Pons (tissue), 1 donor: ENCODE results near the gene PGGT1B.
"Not testable (repeated sequence)": the region's sequence is repeated elsewhere in the genome, so short reads cannot be mapped to it uniquely, and the experiment has no call there.

ENCODE experiments used
- DNase-seq: peaks from one replicate; pipeline ENCODE4 v3.0.0-alpha.2; 2016; ENCODE audit warnings: low spot score

Gene PGGT1B

GRCh38 chr5:115257981-115258380, 4.7 kb downstream of the PGGT1B start:
- DNase-seq: no peak

GRCh38 chr5:115249379-115249778, 13.3 kb downstream of the PGGT1B start:
- DNase-seq: not testable (repeated sequence)

- peak; percentile 72 for DNase-seq
These were observed 16.2 kb downstream of the PGGT1B start for GRCh38 chr5:115246361-115246991.

GRCh38 chr5:115243412-115243811, 19.3 kb downstream of the PGGT1B start:
- DNase-seq: no peak

GRCh38 chr5:115241881-115242642, 20.6 kb downstream of the PGGT1B start:
- no peak for DNase-seq

GRCh38 chr5:115237066-115237465, 25.6 kb downstream of the PGGT1B start:
- DNase-seq: no peak

GRCh38 chr5:115236599-115236998, 26.1 kb downstream of the PGGT1B start:
- DNase-seq: no peak

- DNase-seq: no peak
These were observed 31.1 kb downstream of the PGGT1B start for GRCh38 chr5:115231598-115231997.

- DNase-seq: no peak
These were observed 33.1 kb downstream of the PGGT1B start for GRCh38 chr5:115229606-115230005.

- no peak for DNase-seq
These were observed 35.4 kb downstream of the PGGT1B start for GRCh38 chr5:115227281-115227680.

GRCh38 chr5:115214541-115214940, 48.1 kb downstream of the PGGT1B start:
- DNase-seq: no peak

GRCh38 chr5:115209279-115209678, 53.4 kb downstream of the PGGT1B start:
- peak; percentile 73 for DNase-seq

- no peak for DNase-seq
These were observed 59.7 kb downstream of the PGGT1B start for GRCh38 chr5:115202952-115203351.

GRCh38 chr5:115196161-115196560, 66.5 kb downstream of the PGGT1B start:
- no peak for DNase-seq

GRCh38 chr5:115194676-115195075, 68.0 kb downstream of the PGGT1B start:
- no peak for DNase-seq

GRCh38 chr5:115193295-115193694, 69.4 kb downstream of the PGGT1B start:
- DNase-seq: no peak

GRCh38 chr5:115192098-115192497, 70.6 kb downstream of the PGGT1B start:
- DNase-seq: no peak

- no peak for DNase-seq
These were observed 71.1 kb downstream of the PGGT1B start for GRCh38 chr5:115191474-115192031.

GRCh38 chr5:115190388-115190787, 72.3 kb downstream of the PGGT1B start:
- no peak for DNase-seq

GRCh38 chr5:115189866-115190265, 72.8 kb downstream of the PGGT1B start:
- DNase-seq: no peak

- DNase-seq: no peak
These were observed 75.9 kb downstream of the PGGT1B start for GRCh38 chr5:115186794-115187193.

GRCh38 chr5:115184770-115185169, 77.9 kb downstream of the PGGT1B start:
- DNase-seq: no peak

GRCh38 chr5:115181757-115182156, 80.9 kb downstream of the PGGT1B start:
- no peak for DNase-seq
